Breast epithelium (tissue), 4 donors: ENCODE measurements around the gene CTNNA3. TPM values are rescaled to one million over a fixed set of nuclear protein-coding genes. Genes with fewer than 3 reads are reported as not detected.
"Not testable (repeated sequence)": the region's sequence is repeated elsewhere in the genome, so short reads cannot be mapped to it uniquely, and the experiment has no call there.

ENCODE experiments used
- DNase-seq, 2 donors: peaks; one replicate each; pipeline ENCODE4 v3.0.0-alpha.2; 2019; ENCODE audit warnings: low spot score in 2 of 2
- H3K27ac ChIP-seq, 2 donors: fragments of 200-600 bp; sonication (generic) in 1 of 2; one replicate each; pipeline ENCODE4 v1.5.1; 2016 to 2019; ENCODE audit warnings: mild to moderate bottlenecking in 1 of 2
- H3K27me3 ChIP-seq, 2 donors: fragments of 200-600 bp; sonication (generic) in 1 of 2; one replicate each; pipeline versions ENCODE4 v1.5.1 to v1.6.0; 2017 to 2019; ENCODE audit warnings: control low read depth in 1 of 2, mild to moderate bottlenecking in 1 of 2
- H3K36me3 ChIP-seq: fragments of 200-600 bp; one replicate; pipeline ENCODE4 v1.5.1; 2019
- H3K4me1 ChIP-seq, 2 donors: fragments of 200-600 bp; sonication (generic); one replicate each; pipeline ENCODE4 v1.5.1; 2016 to 2019; ENCODE audit warnings: control low read depth in 1 of 2
- H3K4me3 ChIP-seq, 3 donors: fragments of 200-600 bp; sonication (generic); 1 replicate in 2 of 3; 2 replicates in 1 of 3; pipeline ENCODE4 v1.5.1; 2016 to 2019; ENCODE audit warnings: mild to moderate bottlenecking in 3 of 3, moderate library complexity in 2 of 3
- H3K9me3 ChIP-seq, 2 donors: fragments of 200-600 bp; sonication (generic) in 1 of 2; one replicate each; pipeline ENCODE4 v1.5.1; 2016 to 2019; ENCODE audit warnings: control low read depth in 1 of 2
- CTCF ChIP-seq, 3 donors: fragments of 450-650 bp; IDR thresholded peaks; one replicate each; pipeline ENCODE4 v1.5.1; 2016 to 2017; ENCODE audit warnings: antibody characterized with exemption in 3 of 3, mild to moderate bottlenecking in 3 of 3, moderate library complexity in 3 of 3
- POLR2A ChIP-seq: fragments of 450-650 bp; IDR thresholded peaks from one replicate; pipeline ENCODE4 v1.6.1; 2016; ENCODE audit warnings: antibody characterized with exemption, mild to moderate bottlenecking, moderate library complexity
- POLR2AphosphoS5 ChIP-seq, 3 donors: sonication (generic); formaldehyde crosslinking; IDR thresholded peaks; one replicate each; pipeline ENCODE4 v1.6.1; 2017; ENCODE audit warnings: antibody characterized with exemption in 3 of 3
- intact Hi-C: fragments of 100-400 bp; cut with DNase I; formaldehyde crosslinking; loops from one replicate; pipeline ENCODE4 v1.15.1; 2023; ENCODE audit warnings: low total_unique reads
- total RNA-seq, 3 donors: library from RNA; depleted of rRNA; stranded (reverse); fragments of >200 nt; gene quantifications; one replicate each; pipeline ENCODE4 v1.1.0, GENCODE V29; 2016

Gene CTNNA3
- total RNA-seq, 3 donors from 2014 or later = 0.33 to 1.1 (median 0.59) TPM

- H3K4me1 ChIP-seq = no peaks in the 10 kb centered on the region
- H3K27me3 ChIP-seq = no peaks in the 10 kb centered on the region
- no peak for TF ChIP-seq POLR2A
- no peak for TF ChIP-seq POLR2AphosphoS5 (IDR thresholded peaks at IDR 0.05)
- TF ChIP-seq CTCF (IDR thresholded peaks at IDR 0.05) = no peak
- no peak overlapping the region for H3K4me3 ChIP-seq
- H3K27ac ChIP-seq = no peak overlapping the region
- no peak for DNase-seq
- intact Hi-C loops = no loop called here
- no peaks in the 10 kb centered on the region for H3K9me3 ChIP-seq
- no peaks in the 10 kb centered on the region for H3K36me3 ChIP-seq
Observed at GRCh38 chr10:67242528-67242927, 453.5 kb downstream of the CTNNA3 start.

GRCh38 chr10:67241451-67241850, 454.5 kb downstream of the CTNNA3 start:
- no peaks in the 10 kb centered on the region for H3K36me3 ChIP-seq
- intact Hi-C loops = no loop called here
- H3K27me3 ChIP-seq = no peaks in the 10 kb centered on the region
- no peaks in the 10 kb centered on the region for H3K4me1 ChIP-seq
- no peak overlapping the region for H3K27ac ChIP-seq
- H3K9me3 ChIP-seq = no peaks in the 10 kb centered on the region
- TF ChIP-seq POLR2AphosphoS5 (IDR thresholded peaks at IDR 0.05) (no peak), POLR2A (no peak), CTCF (IDR thresholded peaks at IDR 0.05) (no peak)
- DNase-seq = no peak
- H3K4me3 ChIP-seq = no peak overlapping the region

GRCh38 chr10:67239864-67240497, 456.0 kb downstream of the CTNNA3 start:
- Histone ChIP-seq H3K36me3 (no peaks in the 10 kb centered on the region), H3K4me1 (no peaks in the 10 kb centered on the region), H3K4me3 (no peak overlapping the region), H3K27me3 (no peaks in the 10 kb centered on the region), H3K9me3 (no peaks in the 10 kb centered on the region), H3K27ac (no peak overlapping the region)
- intact Hi-C loops = no loop called here
- TF ChIP-seq CTCF (IDR thresholded peaks at IDR 0.05) (no peak), POLR2A (no peak), POLR2AphosphoS5 (IDR thresholded peaks at IDR 0.05) (no peak)
- no peak for DNase-seq

GRCh38 chr10:67230680-67231500, 465.1 kb downstream of the CTNNA3 start:
- H3K36me3 ChIP-seq, H3K27me3 ChIP-seq, H3K4me1 ChIP-seq, intact Hi-C loops, H3K27ac ChIP-seq, H3K9me3 ChIP-seq, DNase-seq: not testable (repeated sequence)
- H3K4me3 ChIP-seq = peak overlapping the region in 2 of 3 donors; percentile 9 to 36

- no peak for TF ChIP-seq CTCF (IDR thresholded peaks at IDR 0.05)
- TF ChIP-seq POLR2AphosphoS5 (IDR thresholded peaks at IDR 0.05) = no peak
- no peak for TF ChIP-seq POLR2A
- no peaks in the 10 kb centered on the region for H3K4me1 ChIP-seq
- no peaks in the 10 kb centered on the region for H3K27me3 ChIP-seq
- intact Hi-C loops = no loop called here
- no peaks in the 10 kb centered on the region for H3K36me3 ChIP-seq
- no peak for DNase-seq
- no peak overlapping the region for H3K27ac ChIP-seq
- no peak overlapping the region for H3K4me3 ChIP-seq
- peaks cover 4 to 9% of the 10 kb centered on the region in 2 donors for H3K9me3 ChIP-seq
Observed at GRCh38 chr10:67225226-67225625, 470.8 kb downstream of the CTNNA3 start.
